CD14-positive monocyte (primary cell): ENCODE results near the gene EFCC1. TPM values are rescaled to one million over a fixed set of nuclear protein-coding genes. Genes with fewer than 3 reads are reported as not detected.
A peak's percentile ranks its signal among the peaks of the same experiment; 100 is the strongest.

Experiments used
- DNase-seq, 3 donors: peaks; one replicate each; pipeline ENCODE4 v3.0.0-alpha.2; 2011 to 2022
- H2AFZ ChIP-seq: 2 replicates; pipeline ENCODE4 v1.6.0; 2012; ENCODE audit warnings: mild to moderate bottlenecking, low read depth, low read length, inconsistent platforms; ENCODE audit not compliant: insufficient read depth, poor library complexity, severe bottlenecking
- H3K27ac ChIP-seq, 2 donors: 1 replicate in 1 of 2; 2 replicates in 1 of 2; pipeline ENCODE4 v1.5.1; 2012 to 2013; ENCODE audit warnings: low read length in 2 of 2, control low read depth in 1 of 2, inconsistent platforms in 1 of 2, low read depth in 1 of 2, mild to moderate bottlenecking in 1 of 2
- H3K27me3 ChIP-seq, 2 donors: one replicate each; pipeline versions ENCODE4 v1.6.0 to v1.6.1; 2011 to 2013; ENCODE audit warnings: low read length in 2 of 2; ENCODE audit not compliant: control insufficient read depth in 2 of 2, insufficient read depth in 2 of 2
- H3K36me3 ChIP-seq, 2 donors: replicated peaks in 1 of 2; 1 replicate in 1 of 2; 2 replicates in 1 of 2; pipeline versions ENCODE4 v1.5.1 to v1.6.1; 2012 to 2013; ENCODE audit warnings: low read length in 2 of 2, control low read depth in 1 of 2, inconsistent platforms in 1 of 2, mild to moderate bottlenecking in 1 of 2; ENCODE audit not compliant: insufficient read depth in 2 of 2, control insufficient read depth in 1 of 2
- H3K4me1 ChIP-seq, 2 donors: 1 replicate in 1 of 2; 2 replicates in 1 of 2; pipeline versions ENCODE4 v1.5.1 to v1.6.1; 2012 to 2013; ENCODE audit warnings: low read length in 2 of 2, control low read depth in 1 of 2, inconsistent platforms in 1 of 2, mild to moderate bottlenecking in 1 of 2, moderate library complexity in 1 of 2; ENCODE audit not compliant: insufficient read depth in 2 of 2, control insufficient read depth in 1 of 2
- H3K4me2 ChIP-seq: replicated peaks from 2 replicates; pipeline ENCODE3; 2012; ENCODE audit warnings: low read length, moderate library complexity, mild to moderate bottlenecking; ENCODE audit not compliant: poor library complexity, severe bottlenecking; ENCODE audit errors: extremely low read depth
- H3K4me3 ChIP-seq, 3 experiments: fragments of 200-600 bp in 1 of 3; sonication (generic) in 1 of 3; replicated peaks in 1 of 3; 1 replicate in 2 of 3; 2 replicates in 1 of 3; pipeline ENCODE4 v1.5.1; 2011 to 2013; ENCODE audit warnings: low read length in 3 of 3, mild to moderate bottlenecking in 3 of 3, control low read depth in 2 of 3, low read depth in 2 of 3, inconsistent platforms in 1 of 3, moderate library complexity in 1 of 3
- H3K79me2 ChIP-seq: 2 replicates; pipeline ENCODE4 v1.6.0; 2012; ENCODE audit warnings: mild to moderate bottlenecking, control low read depth, inconsistent platforms, low read length, moderate library complexity; ENCODE audit not compliant: insufficient read depth
- H3K9ac ChIP-seq: 2 replicates; pipeline ENCODE4 v1.6.0; 2017; ENCODE audit warnings: low read length, mild to moderate bottlenecking; ENCODE audit not compliant: insufficient read depth, poor library complexity, severe bottlenecking
- H3K9me3 ChIP-seq, 2 donors: replicated peaks in 1 of 2; 1 replicate in 1 of 2; 2 replicates in 1 of 2; pipeline versions ENCODE4 v1.5.1 to v1.6.1; 2012 to 2013; ENCODE audit warnings: low read length in 2 of 2, control low read depth in 1 of 2; ENCODE audit not compliant: control insufficient read depth in 1 of 2, insufficient read depth in 1 of 2
- H4K20me1 ChIP-seq: 2 replicates; pipeline ENCODE4 v1.6.0; 2012; ENCODE audit warnings: mild to moderate bottlenecking, low read length, control low read depth, moderate library complexity; ENCODE audit not compliant: insufficient read depth
- H3K27ac Mint-ChIP-seq, 7 donors: one replicate each; pipeline ENCODE4 v1.8.0; 2020; ENCODE audit warnings: mild to moderate bottlenecking in 7 of 7, mixed read lengths in 7 of 7, moderate library complexity in 6 of 7, inconsistent platforms in 2 of 7
- H3K27me3 Mint-ChIP-seq, 3 donors: one replicate each; pipeline ENCODE4 v1.8.0; 2021 to 2022; ENCODE audit warnings: low read depth in 3 of 3, mild to moderate bottlenecking in 3 of 3, mixed read lengths in 3 of 3, moderate library complexity in 3 of 3, inconsistent platforms in 1 of 3
- H3K36me3 Mint-ChIP-seq, 2 donors: one replicate each; pipeline ENCODE4 v1.8.0; 2020; ENCODE audit warnings: mixed read lengths in 2 of 2, inconsistent platforms in 1 of 2, mild to moderate bottlenecking in 1 of 2
- H3K4me1 Mint-ChIP-seq: one replicate; pipeline ENCODE4 v1.8.0; 2020; ENCODE audit warnings: mild to moderate bottlenecking, mixed read lengths
- H3K4me3 Mint-ChIP-seq, 2 donors: one replicate each; pipeline ENCODE4 v1.8.0; 2020; ENCODE audit warnings: mild to moderate bottlenecking in 2 of 2, mixed read lengths in 2 of 2, moderate library complexity in 1 of 2
- H3K9me3 Mint-ChIP-seq, 7 donors: one replicate each; pipeline ENCODE4 v1.8.0; 2020 to 2022; ENCODE audit warnings: mixed read lengths in 7 of 7, mild to moderate bottlenecking in 6 of 7, moderate library complexity in 6 of 7, inconsistent platforms in 2 of 7
- CTCF ChIP-seq: fragments of 200-600 bp; IDR thresholded peaks from one replicate; pipeline ENCODE4 v1.8.0; 2022; ENCODE audit warnings: antibody characterized with exemption, mild to moderate bottlenecking
- WGBS: methylation state at CpG from one replicate; pipeline ENCODE4 v1.1.5; 2013; ENCODE audit warnings: missing lambda C conversion rate; ENCODE audit not compliant: insufficient coverage; 5-methylcytosine and 5-hydroxymethylcytosine counted together
- intact Hi-C, 2 donors: fragments of 100-400 bp; cut with micrococcal nuclease; formaldehyde crosslinking; loops; one replicate each; pipeline versions ENCODE4 v1.15.0 to v1.15.1; 2023
- polyA plus RNA-seq, 3 donors: library from polyadenylated mRNA; depleted of rRNA in 1 of 3; unstranded in 2 of 3; stranded (reverse) in 1 of 3; fragments of 300-500 nt in 2 of 3; fragments of >200 nt in 1 of 3; fragmentation: Illumina TruSeq in 2 of 3; gene quantifications; 1 replicate in 2 of 3; 2 replicates in 1 of 3; pipeline ENCODE4 v1.2.3, GENCODE V29; 2012 to 2021

The EFCC1 gene
- polyA plus RNA-seq, 3 donors: 0.11 to 0.15 TPM; not detected in 1

DNA sequence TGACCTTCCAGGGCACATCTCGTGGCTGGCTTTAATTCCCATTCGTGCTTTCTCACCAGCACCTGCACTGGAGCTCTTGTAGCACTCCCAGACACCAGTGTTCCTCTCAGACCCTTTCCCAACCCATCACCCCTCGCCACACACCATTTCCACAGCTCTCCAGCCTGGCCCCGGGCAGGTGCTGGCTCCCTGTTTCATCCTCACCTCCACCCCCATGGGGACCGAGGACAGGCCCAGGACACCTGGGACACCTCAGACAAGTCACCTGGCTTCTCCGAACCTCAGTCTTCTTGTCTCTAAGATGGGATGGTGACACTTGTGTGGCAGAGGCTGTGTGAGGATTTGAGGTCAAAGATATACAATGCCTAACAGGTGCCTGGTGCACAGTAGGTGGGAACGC, 32.0 kb downstream of the EFCC1 start:
- no peaks in the 10 kb centered on the region for H3K36me3 Mint-ChIP-seq
- H3K4me1 ChIP-seq: no peaks in the 10 kb centered on the region
- WGBS: 100% methylated on average over 3 of the region's 7 CpGs
- peak overlapping the region in 1 of 7 donors; percentile 10 for H3K27ac Mint-ChIP-seq
- peaks cover 0 to 6% (median 3%) of the 10 kb centered on the region in 7 donors for H3K9me3 Mint-ChIP-seq
- H3K4me3 ChIP-seq: no peak overlapping the region
- H3K4me1 Mint-ChIP-seq: no peaks in the 10 kb centered on the region
- no peaks in the 10 kb centered on the region for H3K36me3 ChIP-seq
- H3K27ac ChIP-seq: no peak overlapping the region
- H3K9ac ChIP-seq: no peak overlapping the region
- peaks cover 1 to 3% (median 3%) of the 10 kb centered on the region in 3 donors for H3K27me3 Mint-ChIP-seq
- H3K27me3 ChIP-seq: no peaks in the 10 kb centered on the region
- no peak overlapping the region for H2AFZ ChIP-seq
- H3K4me3 Mint-ChIP-seq: no peak overlapping the region
- intact Hi-C loops: no loop called here
- no peak for TF ChIP-seq CTCF
- no peak overlapping the region for H3K4me2 ChIP-seq
- no peaks in the 10 kb centered on the region for H4K20me1 ChIP-seq
- H3K79me2 ChIP-seq: no peaks in the 10 kb centered on the region
- H3K9me3 ChIP-seq: peaks cover 0 to 6% of the 10 kb centered on the region in 2 donors
- DNase-seq: no peak

- no peak overlapping the region for H3K27ac ChIP-seq
- no peak overlapping the region for H3K27ac Mint-ChIP-seq
These were observed 32.7 kb downstream of the EFCC1 start for GRCh38 chr3:129033633-129034321.

More at GRCh38 chr3:129033633-129034321, 32.7 kb downstream of the EFCC1 start:
- H2AFZ ChIP-seq: no peak overlapping the region
- no peaks in the 10 kb centered on the region for H4K20me1 ChIP-seq
- H3K4me2 ChIP-seq: no peak overlapping the region
- Mint-ChIP-seq H3K27me3 (peaks cover 1 to 3% (median 2%) of the 10 kb centered on the region in 3 donors), H3K4me1 (no peaks in the 10 kb centered on the region), H3K4me3 (no peak overlapping the region), H3K9me3 (peaks cover 0 to 6% (median 3%) of the 10 kb centered on the region in 7 donors), H3K36me3 (no peaks in the 10 kb centered on the region)
- no peaks in the 10 kb centered on the region for H3K79me2 ChIP-seq
- H3K4me3 ChIP-seq: no peak overlapping the region
- 94% methylated on average over 5 of the region's 12 CpGs for WGBS
- intact Hi-C loops: no loop called here
- no peak overlapping the region for H3K9ac ChIP-seq
- no peak for TF ChIP-seq CTCF
- no peak for DNase-seq
- H3K9me3 ChIP-seq: peaks cover 0 to 6% of the 10 kb centered on the region in 2 donors
- no peaks in the 10 kb centered on the region for H3K27me3 ChIP-seq
- no peaks in the 10 kb centered on the region for H3K36me3 ChIP-seq
- no peaks in the 10 kb centered on the region for H3K4me1 ChIP-seq
